HepG2 (cell line): Measurements from ENCODE around the gene KIF26B.

Experiments
- SMARCE1 ChIP-seq: fragments of 450-650 bp; IDR thresholded peaks from 2 replicates; pipeline ENCODE4 v1.6.1; 2017; ENCODE audit warnings: borderline replicate concordance
- SP5 ChIP-seq: IDR thresholded peaks from 2 replicates; pipeline ENCODE4 v1.6.1; 2016; ENCODE audit warnings: low read depth, borderline replicate concordance

GRCh38 chr1:245246433-245246832, 91.6 kb downstream of the KIF26B start:
- TF ChIP-seq SP5 (CRISPR knock-in tag) (no peak), SMARCE1 (no peak)
